Mammary epithelial cell (primary cell): Measurements from ENCODE around the gene C1orf56.

ENCODE experiments used
- EZH2 ChIP-seq: IDR thresholded peaks from 2 replicates; pipeline ENCODE4 v1.6.1; 2012; ENCODE audit warnings: low read length, inconsistent platforms, borderline replicate concordance
- TF ChIP-seq, protein P1 (sequence below), 2 donors: IDR thresholded peaks in 1 of 2; conservative IDR thresholded peaks in 1 of 2; 2 replicates each; pipeline ENCODE4 v1.5.1; 2011 to 2012; ENCODE audit warnings: inconsistent platforms in 2 of 2, low read length in 2 of 2, mild to moderate bottlenecking in 2 of 2, control low read depth in 1 of 2, low read depth in 1 of 2; ENCODE audit not compliant: insufficient read depth in 1 of 2; ENCODE audit errors: extremely low read depth in 1 of 2

DNA sequence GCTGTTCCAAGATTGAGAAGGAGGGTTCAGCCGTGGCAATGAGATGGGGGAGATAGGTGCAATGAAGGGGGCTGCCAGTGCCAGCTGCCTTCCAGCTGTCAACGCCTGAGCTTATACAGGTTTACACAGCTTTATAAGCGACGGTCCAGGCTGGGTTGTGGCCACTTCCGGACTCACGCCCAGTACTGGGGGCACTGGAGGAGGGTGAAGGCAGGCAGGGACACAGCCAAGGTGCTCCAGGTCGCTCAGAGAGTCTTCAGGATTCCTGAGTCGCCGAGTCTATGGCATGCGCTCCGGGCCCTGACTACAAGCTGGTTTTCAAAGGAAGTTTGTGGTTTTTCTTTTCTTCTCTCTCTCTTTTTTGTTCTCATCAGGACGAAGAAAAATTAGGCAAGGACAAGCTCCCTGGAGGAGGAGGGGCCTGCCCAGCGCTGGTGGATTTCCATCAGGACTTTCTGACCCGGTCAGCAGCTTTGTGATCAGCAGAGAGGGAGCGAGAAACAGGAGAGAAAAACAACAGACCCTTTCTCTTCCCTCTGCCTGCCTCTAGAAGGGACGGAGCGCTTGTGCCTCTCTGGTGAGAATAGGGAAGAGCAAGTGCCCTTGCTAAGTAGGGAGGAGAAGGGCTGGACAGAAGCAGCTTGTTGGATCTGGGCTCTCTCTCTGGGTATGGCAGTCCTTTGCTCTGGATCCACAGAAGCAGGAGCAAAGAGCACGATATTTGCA lies 41.1 kb upstream of the C1orf56 start, which contains the start of gene MINDY1:
- no peak for TF ChIP-seq EZH2
- TF ChIP-seq, protein P1, sequence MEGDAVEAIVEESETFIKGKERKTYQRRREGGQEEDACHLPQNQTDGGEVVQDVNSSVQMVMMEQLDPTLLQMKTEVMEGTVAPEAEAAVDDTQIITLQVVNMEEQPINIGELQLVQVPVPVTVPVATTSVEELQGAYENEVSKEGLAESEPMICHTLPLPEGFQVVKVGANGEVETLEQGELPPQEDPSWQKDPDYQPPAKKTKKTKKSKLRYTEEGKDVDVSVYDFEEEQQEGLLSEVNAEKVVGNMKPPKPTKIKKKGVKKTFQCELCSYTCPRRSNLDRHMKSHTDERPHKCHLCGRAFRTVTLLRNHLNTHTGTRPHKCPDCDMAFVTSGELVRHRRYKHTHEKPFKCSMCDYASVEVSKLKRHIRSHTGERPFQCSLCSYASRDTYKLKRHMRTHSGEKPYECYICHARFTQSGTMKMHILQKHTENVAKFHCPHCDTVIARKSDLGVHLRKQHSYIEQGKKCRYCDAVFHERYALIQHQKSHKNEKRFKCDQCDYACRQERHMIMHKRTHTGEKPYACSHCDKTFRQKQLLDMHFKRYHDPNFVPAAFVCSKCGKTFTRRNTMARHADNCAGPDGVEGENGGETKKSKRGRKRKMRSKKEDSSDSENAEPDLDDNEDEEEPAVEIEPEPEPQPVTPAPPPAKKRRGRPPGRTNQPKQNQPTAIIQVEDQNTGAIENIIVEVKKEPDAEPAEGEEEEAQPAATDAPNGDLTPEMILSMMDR (conservative IDR thresholded peaks at IDR 0.05 in 1 of 2, IDR thresholded peaks at IDR 0.05 in 1 of 2; ENCODE audit: extremely low read depth in 1 of 2, insufficient read depth in 1 of 2, low read depth in 1 of 2, low read length in 2 of 2): peak; percentile 51 to 67
